GM11168 (cell line): ENCODE results near the gene ABCG1.
"Not testable (repeated sequence)": the region's sequence is repeated elsewhere in the genome, so short reads cannot be mapped to it uniquely, and the experiment has no call there.

ENCODE experiments used
- in situ Hi-C: fragments of 300-500 bp; cut with MboI; formaldehyde crosslinking; loops from one replicate; pipeline ENCODE4 v1.12.0; 2022; ENCODE audit warnings: low sequenced_read_pairs; ENCODE audit not compliant: unreplicated experiment

The ABCG1 gene

DNA sequence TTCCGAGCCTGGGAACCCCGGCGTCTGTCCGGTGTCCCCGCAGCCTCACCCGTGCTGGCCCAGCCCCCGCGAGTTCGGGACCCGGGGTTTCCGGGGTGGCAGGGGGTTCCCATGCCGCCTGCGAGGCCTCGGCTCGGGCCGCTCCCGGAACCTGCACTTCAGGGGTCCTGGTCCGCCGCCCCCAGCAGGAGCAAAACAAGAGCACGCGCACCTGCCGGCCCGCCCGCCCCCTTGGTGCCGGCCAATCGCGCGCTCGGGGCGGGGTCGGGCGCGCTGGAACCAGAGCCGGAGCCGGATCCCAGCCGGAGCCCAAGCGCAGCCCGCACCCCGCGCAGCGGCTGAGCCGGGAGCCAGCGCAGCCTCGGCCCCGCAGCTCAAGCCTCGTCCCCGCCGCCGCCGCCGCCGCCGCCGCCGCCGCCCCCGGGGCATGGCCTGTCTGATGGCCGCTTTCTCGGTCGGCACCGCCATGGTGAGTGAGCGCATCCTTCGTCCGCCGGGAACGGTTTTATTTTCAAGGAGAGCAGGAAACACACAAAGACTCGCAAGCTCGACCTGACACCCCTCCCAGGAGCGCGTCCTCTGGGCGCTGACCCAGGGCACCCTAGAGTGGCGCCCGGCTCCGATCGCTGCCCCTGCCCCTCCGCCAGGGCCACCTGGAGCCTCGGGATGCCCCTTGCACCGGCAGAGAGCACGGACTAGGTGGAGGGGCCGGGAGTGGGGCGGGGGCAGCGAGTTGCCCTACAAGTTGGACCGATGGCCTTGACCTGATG, at the start of gene ABCG1:
TSS of gene ABCG1 (plus strand) at position 305 of the 770 bp plus-strand sequence. CDS start at position 428, 123 bp downstream.
- in situ Hi-C loops, result no loop called here

DNA sequence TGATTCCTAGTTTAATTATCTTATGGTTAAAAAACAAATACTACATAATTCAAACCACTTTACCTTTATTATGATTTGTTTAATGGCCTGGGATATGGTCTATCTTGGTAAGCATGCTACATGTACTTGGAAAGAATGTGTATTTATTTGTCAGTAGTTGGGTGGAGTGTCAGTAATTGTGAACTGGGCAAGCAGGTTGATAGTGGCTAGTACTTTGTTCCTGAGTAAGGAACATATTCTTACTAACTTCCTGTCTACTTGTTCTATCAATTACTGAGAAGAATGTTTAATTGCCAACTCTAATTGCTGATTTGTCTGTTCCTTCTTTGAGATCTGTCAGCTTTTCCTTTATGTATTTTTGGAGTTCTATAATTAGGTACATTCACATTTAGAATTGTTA, 49.2 kb upstream of the ABCG1 start:
- in situ Hi-C loops, result no loop called here

DNA sequence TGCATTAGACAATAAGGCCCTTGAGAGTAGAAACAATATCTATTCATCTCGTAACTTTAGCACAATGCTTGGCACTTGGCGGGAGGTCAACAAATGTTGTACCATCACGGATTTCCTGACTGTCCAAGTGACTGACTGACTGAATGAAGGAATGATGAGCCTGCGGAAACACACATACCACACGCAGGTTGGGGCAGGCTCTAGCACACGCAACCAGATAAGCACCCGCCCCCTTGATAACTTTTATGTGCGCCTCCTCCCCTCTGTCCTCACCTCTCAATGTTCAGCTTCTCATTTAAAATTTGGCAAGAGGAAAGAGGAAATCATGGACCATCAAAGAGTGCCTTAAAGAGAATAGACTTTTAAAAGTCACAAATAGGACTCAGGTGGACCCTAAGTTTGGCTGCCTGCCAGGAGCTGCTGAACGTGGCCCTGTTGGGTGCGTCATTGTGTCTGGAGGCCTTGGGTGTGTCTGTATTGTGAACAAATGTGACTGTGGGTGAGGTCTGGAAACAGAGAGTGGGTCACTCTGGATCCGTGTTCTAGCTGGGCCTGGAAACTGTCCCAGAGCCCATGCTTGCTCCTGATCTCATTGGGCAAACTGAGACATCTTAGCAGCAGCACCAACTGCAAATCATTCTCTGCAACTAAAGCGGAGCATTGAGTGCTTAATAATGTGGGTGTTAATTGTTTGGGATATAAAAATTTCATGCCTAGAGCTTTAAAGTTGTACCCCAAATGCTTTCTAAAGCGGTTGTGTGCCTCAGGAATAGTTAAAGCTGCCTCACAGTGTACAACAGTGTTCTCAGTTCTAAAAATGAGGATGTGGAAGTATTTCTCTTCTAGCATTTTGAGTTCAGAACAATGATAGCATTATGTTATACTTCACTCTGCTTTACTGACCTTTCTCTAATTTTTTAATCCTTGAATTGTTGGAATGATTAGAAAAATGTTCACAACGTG, 47.6 kb upstream of the ABCG1 start:
- in situ Hi-C loops, result no loop called here

DNA sequence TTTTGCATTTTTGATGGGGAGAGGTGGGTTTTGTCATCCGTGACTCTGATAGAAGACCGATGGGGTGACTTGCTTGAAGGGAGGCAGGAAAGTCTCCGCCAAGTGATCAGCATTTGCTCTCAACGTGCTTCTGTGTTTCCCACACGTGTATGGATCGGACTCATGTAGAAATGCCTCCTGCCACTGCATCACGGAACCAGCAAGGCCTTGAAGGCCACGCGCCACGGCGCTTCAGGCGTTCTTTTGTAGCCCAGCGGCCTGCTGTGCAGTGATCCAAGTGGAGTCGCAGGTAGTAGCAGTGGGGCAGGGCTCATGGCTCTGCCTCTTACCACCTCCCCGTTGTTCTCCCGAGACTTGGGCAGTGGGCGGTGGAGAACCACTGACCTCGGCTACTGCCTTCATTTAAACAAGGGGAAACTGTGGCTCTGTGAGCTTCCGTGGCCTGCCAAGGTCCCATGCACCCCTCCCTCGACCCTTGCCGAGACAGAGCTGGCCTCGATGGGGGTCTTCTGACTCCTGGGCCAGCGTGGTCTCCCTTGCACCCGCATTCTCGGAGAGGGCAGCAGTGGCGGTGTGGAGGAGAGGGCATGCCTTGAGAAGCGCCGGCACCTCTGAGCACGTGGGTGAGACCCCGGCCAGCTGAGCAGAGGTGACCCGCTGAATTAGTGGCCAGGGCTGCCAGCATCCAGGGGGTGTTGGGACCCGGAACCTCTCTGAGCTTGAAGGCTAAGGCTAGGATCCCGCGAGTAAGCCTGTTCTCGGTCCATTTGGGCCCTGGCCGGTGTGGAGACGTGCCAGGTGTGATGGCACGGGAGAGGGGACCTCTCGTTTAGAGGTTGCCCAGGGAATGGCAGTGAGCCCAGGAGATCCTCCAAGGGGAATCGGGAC, 46.1 kb upstream of the ABCG1 start:
- in situ Hi-C loops, result no loop called here

DNA sequence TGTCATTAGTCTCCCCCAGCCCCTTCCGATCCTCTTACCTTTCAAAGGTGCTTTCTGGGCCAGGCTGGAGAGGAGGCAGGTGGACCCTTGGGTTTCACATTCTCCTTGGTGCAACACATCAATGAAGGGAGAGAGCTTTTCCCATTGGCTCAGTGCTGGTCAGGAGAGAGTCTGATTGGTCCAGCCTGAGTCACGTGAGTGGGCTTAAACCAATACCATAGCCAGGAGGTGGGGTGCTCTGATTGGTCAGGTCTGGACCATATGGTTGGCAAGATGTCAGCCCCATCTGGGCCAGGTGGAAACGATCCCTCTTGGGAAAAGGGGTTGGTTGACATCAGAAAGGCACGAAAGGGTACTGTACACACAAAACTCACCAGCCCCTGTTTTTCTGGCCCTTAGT, 44.8 kb upstream of the ABCG1 start:
- in situ Hi-C loops, result no loop called here

DNA sequence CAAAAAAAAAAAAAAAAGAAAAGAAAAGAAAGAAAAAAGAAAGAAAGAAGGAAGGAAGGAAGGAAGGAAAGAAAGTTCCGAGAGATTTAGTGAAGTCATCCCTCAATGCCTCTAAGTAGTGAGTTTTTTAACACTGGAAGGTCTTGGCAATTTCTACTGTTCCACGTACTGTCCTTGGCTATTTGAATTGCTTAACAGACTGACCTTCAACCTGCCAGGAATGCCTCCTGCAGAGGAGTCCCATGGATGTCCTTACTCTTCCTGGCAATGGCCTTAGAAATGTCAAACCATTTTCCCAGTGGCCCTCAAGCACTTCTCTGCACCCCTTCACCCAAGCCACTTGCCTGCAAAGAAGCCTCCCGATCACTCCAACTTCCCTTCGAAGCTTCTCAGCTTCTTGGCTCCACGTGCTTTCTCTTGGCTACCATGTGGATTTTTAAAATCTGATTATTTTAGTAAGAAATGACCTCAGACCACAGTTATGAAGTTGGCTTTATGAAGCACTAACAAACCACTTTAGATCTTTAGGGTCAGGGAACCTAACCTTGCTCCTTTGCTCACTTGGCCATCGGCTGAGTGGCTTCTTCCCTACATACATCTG, 43.7 kb upstream of the ABCG1 start:
- in situ Hi-C loops, result no loop called here

DNA sequence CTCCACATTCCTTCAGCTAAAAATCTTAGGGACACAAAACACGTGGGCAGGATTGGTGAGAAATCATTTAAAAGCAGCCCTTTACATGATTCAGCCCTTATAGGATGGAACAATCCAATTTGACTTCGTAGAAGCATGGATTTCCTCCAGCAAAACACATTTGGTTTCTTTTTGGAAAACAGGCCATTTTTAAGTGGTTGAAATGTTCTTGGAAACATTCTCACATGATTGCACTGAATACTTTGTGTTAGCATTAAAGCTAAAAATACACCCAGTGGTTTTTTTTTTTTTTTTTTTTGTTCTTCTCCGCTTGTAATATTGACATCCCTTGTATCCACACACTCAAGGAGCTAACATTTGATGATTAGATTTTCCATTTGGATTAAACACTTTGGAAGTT, 42.1 kb upstream of the ABCG1 start:
- in situ Hi-C loops, result no loop called here

DNA sequence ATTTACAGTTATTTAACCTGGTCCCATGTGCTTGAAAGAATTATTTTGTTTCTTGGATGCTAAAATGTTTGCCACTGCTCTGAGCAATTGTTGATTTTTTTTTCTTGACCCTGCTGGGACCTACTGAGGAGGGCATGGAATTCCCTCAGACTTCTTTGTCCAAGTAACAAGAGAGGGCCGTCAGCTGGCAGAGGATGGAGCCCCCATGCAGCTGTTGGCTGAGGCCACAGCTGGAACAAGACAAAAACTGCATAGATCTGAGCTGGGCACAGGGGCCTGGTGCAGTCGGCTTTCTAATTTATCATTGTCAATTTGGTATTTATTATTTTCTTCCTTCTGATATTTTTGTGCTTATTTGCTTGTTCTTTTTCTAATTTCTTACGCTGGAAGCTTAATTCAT, 39.6 kb upstream of the ABCG1 start:
- in situ Hi-C loops, result no loop called here

DNA sequence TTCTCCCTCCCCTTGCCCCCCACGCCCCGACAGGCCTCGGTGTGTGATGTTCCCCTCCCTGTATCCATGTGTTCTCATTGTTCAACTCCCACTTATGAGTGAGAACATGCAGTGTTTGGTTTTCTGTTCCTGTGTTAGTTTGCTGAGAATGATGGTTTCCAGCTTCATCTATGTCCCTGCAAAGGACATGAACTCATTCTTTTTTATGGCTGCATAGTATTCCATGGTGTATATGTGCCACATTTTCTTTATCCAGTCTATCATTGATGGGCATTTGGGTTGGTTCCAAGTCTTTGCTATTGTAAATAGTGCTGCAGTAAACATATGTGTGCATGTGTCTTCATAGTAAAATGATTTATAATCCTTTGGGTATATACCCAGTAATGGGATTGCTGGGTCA, 38.9 kb upstream of the ABCG1 start:
- in situ Hi-C loops, result not testable (repeated sequence)

DNA sequence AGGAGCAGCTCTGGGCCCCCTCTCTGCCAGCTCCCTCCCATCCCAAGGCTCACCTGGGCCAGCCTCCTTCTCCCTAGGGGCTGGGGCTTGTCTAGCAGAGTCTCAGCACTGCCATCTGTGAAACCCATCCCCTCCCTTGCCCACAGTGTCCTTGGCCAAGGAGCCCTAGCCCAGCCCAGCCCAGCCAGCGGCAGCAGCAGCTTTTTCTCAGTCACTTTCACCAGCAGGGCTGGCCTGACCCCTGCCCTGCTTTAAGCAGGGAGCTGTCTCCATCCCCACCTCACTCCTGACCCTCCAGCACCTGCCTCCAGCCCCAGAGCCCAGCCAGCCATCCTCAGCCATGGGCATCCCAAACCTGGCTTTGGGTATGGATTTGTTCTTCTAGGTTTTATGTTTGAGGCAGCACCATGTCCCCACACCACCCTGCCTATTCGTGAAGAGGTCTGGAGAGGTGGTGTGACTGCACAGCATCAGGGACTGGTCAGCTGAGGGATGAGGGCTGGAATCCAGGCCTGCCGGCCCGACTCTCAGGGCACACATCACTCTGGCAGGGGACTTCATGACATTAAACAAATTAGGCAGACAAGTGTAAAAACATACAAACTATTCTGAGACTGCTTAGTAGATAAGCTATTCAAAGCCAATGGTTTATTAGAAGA, 36.1 kb upstream of the ABCG1 start:
- in situ Hi-C loops, result no loop called here

DNA sequence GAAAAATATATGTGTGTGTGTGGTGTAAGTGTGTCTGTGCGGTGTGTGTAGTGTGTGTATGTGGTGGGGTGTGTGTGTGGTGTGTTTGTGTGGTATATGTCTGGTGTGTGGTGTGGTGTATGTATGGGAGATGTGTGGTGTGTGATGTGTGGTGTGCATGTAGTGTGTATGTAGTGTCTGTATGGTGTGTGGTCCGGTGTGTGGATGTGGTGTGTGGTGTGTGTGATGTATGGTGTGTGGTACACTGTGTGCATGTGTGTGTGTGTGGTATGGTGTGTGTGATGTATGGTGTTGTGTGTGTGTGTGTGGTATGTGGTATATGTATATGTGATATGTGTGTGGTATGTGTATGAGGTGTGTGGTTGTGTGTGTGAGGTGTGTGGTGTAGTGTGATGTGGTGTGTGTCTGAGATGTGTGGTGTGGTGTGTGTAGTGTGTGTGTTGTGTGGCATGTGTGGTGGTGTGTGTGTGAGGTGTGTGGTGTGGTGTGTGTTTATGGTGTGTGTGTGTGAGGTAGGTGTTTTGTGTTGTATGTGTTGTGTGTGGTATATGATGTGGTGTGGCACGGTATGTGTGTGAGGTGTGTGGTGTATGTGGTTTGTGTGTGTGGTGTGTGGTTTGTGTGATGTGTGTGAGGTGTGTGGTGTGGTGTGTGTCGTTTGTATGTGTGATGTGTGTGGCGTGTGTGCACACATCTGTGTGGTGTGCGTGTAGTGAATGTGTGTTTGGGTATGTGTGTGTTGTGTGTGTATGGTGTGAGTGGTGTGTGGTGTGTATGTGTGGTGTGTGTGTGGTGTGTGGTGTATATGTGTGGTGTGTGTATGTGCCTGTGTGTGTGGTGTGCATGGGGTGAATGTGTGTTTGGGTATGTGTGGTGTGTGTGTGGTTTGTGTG, 35.3 kb upstream of the ABCG1 start:
- in situ Hi-C loops, result no loop called here

DNA sequence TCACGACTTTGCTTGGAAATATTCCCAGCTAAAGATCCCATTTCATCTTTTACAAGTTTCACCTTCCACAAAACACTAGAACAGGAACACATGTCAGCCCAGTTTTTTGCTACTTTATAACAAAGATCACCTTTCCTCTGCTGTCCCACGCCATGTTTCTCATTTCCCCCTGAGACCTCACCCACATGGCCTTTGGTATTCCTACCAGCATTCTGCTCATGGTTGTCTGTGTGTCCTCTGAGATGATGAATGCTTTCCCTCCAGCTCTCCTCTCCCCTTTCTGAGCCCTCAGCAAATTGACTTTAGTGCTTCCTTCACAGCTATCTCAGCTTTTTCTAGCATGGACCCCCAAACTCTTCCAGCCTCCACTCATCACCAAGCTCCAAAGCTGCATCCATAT, 32.3 kb upstream of the ABCG1 start:
- in situ Hi-C loops, result no loop called here

DNA sequence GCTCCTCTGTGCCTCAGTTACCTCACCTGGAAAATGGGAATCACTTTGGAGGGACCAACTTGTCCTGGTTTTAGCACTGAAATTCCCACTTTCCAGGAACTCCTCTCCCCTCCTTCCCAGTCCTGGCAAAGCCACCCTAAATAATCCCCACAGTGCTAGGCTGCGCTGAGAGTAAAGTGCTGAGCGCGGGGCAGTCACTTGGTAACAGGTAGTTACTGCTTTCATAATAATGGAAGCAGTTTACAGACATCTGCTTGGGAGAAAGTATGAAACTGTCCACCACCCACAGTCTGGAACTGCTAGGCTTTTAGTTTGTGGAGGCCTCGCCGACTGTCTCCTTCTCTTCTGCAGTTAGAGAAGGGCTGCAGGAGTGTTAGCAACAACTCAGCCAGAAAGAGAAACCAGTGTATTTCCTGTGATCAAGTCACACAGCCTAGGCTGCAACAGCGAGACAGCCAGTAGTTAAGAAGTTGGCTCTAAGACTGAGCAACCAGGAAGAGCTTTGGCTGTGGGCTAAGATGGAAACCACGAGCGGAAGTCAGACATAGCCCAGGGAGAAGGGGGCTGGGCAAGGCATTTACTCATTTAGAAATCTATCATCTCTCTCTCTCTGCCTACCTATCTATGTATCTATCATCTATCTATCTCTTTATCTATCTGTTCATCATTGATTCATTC, 30.8 kb upstream of the ABCG1 start:
- in situ Hi-C loops, result no loop called here

DNA sequence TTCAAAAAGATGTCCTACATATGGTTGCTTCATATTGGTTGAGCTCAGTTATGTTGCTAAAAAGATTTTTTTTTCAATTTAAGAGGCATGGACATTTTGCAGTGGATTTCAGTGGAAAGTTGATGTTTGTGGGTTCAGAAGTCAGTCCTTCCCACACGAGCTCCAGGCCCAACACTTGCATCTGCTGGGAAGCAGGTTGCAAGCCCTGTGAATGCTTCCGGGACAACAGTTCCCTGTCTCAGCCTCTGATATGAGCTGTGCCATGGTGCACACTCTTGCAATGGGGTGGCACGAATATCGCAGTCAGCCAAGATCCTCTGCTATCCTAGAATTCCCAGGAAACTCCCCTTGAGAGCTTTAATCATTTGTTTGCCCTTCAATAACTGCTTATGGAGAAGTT, 30.3 kb upstream of the ABCG1 start:
- in situ Hi-C loops, result no loop called here

DNA sequence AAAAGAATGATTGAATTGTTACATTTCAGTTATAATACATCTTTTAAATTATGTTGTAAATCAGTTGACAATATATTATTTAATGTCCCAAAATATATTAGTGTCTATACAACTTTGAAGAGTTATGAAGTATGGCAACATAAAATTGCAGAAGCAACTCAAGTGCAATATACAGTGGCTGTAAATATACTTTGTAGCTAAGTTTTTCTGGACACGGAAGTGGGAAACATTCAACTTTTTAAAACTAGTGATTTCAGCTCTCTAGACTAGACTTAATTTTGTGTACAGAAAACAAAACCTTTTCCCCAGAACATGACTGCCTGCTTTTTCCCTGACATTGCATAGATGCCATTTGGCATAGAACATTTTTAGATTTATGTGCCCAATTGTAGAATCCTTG, 29.5 kb upstream of the ABCG1 start:
- in situ Hi-C loops, result no loop called here

DNA sequence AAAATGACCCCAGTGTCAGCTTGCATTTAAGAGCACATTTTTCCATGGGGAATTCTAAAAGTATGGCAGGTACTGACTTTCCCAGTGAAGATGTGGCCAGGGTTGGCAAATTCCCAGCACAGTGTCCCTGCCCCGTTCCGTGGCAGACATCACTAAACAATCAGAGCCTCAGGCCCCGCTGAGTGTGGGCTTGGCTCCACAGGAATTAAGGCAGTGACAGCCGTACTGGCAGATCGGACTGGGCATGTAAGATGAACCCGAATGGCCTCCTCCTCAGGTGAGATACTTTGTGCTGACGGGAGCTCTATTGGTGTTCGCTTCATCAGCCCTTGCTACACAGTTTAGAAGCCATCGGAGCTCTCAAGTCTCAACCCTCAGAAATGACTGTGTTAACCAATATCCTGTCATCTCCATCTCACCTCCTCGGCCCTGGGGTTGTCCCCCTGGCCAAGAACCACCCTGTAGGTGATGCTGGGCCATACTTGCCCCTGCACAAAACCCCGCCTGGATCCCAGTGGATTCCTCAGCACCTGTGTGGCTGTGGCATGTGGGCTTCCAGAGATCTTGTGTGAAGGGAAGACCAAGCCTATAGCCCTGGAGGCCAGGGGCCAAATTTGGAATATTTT, 29.0 kb upstream of the ABCG1 start:
- in situ Hi-C loops, result no loop called here

DNA sequence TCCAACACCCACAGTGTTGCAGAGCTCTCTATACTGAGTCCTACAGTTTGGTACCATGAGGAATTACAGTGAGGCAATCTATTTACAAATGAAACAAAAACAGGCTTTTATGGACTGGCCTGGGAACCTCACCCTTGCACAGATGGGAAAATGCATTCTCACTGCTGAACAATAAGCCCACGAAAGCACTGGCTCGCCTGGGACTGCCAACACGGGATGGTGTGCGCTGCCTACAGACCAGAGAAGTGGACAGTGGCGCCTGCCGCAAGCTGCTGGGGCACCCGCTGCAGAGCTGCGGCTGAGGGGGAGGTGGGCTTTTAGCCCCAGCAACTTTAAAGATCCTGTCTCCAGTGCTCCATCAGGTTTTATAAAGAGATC, 28.5 kb upstream of the ABCG1 start:
- in situ Hi-C loops, result no loop called here

DNA sequence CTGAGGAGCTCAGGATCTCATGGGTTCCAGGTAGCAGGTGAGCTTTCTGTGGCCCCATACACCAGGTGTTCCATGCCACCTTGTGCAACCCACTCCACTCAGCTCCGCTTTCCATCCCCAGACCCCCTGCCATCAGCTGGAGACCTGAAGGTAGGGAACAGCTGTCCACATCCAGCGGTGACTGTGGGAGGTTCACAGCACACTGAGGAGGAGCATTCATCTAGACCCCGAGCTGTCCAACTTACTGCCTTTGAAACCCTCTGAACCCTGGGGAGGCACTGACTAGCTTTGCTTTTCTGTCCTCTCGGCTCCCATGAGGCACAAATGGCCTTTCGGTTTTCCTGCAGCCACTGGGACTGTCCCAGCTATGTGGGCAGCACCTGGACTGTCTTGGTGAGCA, 27.9 kb upstream of the ABCG1 start:
- in situ Hi-C loops, result no loop called here
